GM12873 (cell line): ENCODE measurements around the gene SGPL1.

Experiments used
- CTCF ChIP-seq: IDR thresholded peaks from 2 replicates; pipeline ENCODE4 v1.5.1; 2012; ENCODE audit warnings: low read depth, mild to moderate bottlenecking, moderate library complexity, low read length, control low read depth; ENCODE audit not compliant: insufficient read depth; ENCODE audit errors: missing control alignments

Gene SGPL1

GRCh38 chr10:70912556-70912955, 96.8 kb downstream of the SGPL1 start:
- no peak for TF ChIP-seq CTCF

- TF ChIP-seq CTCF = no peak
Observed at GRCh38 chr10:70913191-70913892, 97.6 kb downstream of the SGPL1 start.

GRCh38 chr10:70913893-70914240, 98.1 kb downstream of the SGPL1 start:
- TF ChIP-seq CTCF = no peak

GRCh38 chr10:70914316-70914864, 98.6 kb downstream of the SGPL1 start:
- no peak for TF ChIP-seq CTCF

GRCh38 chr10:70915206-70915605, 99.5 kb downstream of the SGPL1 start:
- no peak for TF ChIP-seq CTCF

GRCh38 chr10:70915806-70916205, 100.1 kb downstream of the SGPL1 start:
- TF ChIP-seq CTCF = no peak

GRCh38 chr10:70916241-70916640, 100.5 kb downstream of the SGPL1 start:
- TF ChIP-seq CTCF = no peak

GRCh38 chr10:70917226-70917625, 101.5 kb downstream of the SGPL1 start:
- no peak for TF ChIP-seq CTCF
